HG03196 (cell line): ENCODE measurements around the gene PROSER2.

Experiments used
- ATAC-seq: cut with Tn5 transposase; IDR thresholded peaks from one replicate; pipeline ENCODE4 v1.9.1; 2021; ENCODE audit not compliant: unreplicated experiment

Gene PROSER2

DNA sequence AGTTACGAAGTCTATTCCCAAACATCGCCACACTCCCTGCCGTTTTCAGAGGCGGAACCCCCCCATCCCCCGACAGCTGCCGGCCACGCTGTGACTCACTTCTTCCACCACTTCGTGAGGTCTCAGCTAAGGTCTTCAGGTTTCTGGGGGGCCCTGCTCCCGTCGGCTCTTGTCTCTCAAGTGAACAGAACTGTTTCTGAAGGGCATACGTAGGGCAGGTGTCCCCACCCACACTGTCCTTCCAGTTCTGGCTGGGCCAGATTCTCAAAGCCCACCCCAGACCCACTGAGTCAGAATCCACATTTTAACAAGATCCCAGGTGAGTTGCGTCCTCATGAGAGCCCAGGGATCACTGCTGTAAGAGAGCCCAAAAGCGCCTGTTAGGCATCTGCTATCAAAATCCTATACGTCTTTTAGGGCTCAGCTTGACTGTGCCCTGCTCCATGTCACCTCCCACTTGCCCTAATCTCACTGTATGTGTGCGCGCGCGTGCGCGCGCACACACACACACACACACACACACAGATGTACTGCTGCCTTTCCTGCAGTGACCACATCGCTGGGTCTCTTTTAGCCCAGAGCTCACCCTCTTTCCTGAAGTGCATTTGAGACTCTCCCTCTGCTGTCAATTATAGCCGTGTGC, 78.8 kb downstream of the PROSER2 start:
- ATAC-seq = no peak

DNA sequence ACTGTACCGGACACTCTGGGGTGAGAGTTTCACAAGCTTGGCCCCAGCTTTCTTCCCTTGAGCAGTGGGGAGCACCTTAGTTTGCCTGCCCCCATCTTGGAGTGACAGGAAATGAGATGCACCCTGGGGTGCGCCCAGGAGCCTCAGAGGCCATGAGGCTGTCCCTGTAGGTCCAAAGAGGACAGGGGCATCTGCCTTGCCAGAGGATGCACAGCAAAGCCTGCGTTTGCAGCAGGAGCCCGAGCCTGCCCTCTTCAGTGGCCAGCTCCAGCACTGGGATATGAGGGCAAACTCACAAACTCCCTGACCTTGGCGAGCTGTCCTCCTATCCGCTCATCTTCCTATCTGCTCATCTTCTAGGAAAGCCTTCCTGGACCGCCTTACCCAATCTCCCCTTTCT, 79.5 kb downstream of the PROSER2 start:
- no peak for ATAC-seq

DNA sequence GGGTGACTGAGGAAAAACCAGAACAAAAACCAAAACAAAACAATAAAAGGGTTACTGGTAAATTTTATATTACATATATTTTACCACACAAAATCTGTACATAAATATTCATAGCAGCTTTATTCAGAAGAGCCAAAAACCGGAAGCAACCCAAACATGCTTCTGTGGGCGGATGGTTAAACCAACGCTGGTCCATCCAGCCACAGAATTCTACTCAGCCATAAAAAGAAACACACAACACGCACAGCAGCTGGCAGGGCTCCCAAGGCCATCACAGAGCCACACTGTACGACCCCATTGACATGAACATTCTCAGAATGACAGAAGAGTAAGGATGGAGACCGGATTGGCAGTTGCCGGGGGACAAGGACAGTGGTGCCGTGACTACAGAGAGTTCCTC, 83.6 kb downstream of the PROSER2 start:
- ATAC-seq = no peak

DNA sequence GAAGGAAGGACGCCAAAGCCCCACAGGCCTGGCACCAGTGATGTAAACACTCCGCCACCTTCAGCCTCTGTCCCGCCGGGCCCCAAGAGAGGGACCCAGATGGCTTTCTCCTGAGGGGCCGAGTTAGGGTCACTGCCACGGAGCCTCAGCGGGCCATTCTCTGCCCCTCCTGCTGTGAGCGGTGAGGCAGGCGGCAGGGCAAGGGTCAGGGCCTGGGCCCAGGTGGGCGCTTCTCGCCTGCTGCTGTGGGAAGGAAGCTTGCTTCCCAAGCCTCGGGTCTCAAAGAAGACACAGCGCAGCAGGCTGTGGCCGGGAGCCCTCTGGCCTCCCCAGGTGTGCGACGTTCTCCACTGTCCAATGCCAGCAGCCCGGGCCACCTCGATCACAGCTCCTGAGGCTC, 84.8 kb downstream of the PROSER2 start:
- no peak for ATAC-seq

DNA sequence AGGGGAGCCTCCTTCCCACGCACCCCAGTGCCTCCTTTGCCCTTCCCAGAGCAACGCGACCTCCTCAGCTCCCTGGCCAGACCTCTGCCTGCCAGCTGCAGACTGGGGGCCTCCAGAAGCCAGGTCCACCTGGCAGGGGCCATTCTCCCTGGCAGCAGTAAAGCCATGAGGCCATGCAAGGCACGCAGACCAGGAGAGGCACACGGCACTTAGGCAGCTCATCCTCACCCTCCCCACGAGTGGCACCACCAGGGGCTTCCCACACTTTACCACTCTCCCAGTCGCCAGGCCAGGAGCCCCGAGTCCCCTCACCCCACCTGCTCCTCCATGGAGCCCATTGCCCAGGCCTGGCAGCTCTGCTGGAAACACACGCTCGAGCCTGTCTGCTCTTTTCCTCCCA, 85.4 kb downstream of the PROSER2 start:
- no peak for ATAC-seq

DNA sequence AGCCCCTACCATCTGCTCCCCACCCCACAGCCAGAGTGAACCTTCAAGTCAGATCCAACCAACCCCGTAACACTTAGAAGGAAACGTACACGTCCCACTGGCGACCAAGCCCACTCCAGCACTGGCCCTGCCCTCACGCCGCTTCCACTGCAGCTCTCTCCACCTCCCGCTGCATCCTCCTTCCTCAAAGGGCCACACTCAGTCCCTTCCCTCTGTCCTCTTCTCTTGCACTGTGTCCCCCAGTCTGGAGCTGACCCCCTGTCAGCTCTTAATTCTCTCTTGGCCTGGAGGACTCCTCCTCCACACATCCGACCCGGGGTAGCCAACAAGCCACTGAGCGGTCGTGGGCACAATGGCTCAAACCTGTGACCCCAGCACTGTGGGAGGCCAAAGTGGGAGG, 85.8 kb downstream of the PROSER2 start:
- ATAC-seq = no peak

DNA sequence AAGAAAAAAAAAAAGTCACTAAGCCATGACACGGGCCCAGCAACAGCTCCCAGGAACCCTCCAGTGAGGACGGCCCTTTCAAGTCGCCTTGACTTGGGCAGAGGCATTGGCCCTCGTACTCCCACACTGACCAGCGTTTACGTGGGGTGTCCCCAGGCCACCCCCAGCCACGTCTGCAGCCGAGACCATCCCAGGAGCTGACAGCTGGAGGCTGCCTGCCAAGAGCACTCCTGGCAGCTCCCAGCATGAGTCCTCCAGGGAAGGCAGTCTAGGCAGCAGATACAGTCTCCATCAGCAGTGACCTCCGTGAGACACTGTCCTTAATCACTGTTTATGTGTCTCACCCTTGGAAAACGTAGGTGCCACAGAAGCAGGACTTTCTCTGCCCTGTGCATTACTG, 86.5 kb downstream of the PROSER2 start:
- ATAC-seq = no peak

DNA sequence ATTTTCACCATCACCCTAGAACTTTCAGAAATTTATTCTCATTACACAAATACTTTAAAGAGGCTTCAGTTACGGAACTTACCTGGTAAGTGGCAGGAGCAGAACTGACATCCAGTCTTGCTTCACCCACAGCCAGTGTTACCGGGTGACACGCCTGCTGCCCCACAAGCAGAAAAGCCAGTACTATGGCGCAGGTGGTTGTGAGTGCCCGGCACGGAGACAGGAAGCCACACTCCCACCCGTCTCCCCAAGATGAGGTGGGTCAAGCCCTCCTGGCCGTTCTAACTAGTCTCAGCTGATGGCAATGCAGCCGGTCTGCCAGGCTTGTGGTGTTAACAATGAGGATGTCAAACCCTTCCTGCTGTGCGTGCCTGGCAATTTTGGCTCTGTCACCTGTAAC, 86.9 kb downstream of the PROSER2 start:
- no peak for ATAC-seq

DNA sequence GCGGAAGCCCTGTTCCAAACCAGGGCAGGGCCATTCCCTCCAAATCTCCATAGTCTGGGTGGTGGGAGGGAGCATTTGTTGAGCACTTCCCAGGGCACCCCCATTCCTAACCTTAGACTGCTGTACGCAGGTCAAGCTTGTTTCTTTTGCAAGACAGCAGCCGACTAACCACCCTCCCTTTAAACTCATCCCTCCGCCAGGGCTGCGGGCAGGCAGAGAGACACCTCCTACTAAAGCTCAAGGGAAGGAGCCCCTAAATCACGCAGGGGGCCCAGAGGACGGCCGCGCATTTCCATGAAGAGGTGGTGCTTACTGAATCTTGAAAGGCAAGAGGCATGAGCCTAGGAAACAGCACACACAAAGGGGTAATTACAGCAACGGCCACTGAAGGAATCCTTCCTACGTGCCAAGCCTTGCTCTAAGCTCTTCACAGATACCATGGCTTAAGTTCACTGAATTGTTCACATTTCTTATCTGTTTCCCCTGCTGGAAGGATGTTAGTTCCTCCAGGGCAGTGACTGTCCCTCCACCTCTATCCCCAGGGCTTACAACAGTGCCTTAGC, 90.0 kb downstream of the PROSER2 start:
- no peak for ATAC-seq

DNA sequence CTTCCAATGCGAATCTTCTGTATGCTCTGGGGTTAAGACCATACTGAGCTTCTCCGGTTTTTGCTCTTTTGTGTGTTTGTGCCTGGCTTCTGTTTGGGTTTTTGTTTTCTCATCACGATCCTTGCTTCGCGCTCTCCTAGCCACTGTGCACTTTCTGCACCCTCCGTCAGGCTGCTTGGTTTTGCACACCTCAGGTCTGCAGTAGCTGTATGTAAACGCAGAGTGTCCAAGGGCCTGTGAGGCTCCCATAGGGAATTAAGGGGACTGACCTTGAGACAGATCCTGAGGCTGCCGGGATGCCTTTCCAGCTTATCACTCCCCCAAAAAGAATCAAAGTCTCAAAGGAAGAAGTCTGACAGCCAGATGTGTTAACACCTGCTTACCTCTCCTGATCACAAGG, 95.2 kb downstream of the PROSER2 start:
- ATAC-seq = no peak

DNA sequence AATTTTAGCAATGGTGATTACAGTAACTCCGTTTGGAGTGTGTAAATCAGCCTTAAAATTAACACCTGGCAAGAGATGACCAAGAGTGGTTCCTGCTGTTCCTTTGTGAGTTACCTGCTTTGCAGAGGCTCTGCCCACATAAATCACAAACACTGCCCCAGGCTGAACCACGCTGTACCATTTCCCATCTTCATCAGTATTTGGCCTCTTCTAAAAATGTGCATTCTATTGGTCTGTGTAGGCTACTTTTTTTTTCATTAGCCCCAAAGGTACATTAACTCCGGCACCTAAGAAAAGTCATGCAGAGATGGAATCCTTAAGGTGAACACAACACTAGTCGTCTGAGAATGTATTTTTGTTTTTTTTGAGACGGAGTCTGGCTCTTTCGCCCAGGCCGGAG, 96.1 kb downstream of the PROSER2 start:
- ATAC-seq = no peak
